H9 (cell line): Measurements from ENCODE around the gene CELF4. TPM values are rescaled to one million over a fixed set of nuclear protein-coding genes. Genes with fewer than 3 reads are reported as not detected.

ENCODE experiments used
- DNase-seq: peaks from one replicate; pipeline ENCODE4 v3.0.0-alpha.2; 2017
- H2AFZ ChIP-seq: one replicate; pipeline ENCODE4 v1.6.1; 2013; ENCODE audit warnings: mild to moderate bottlenecking, low read length, control low read depth, moderate library complexity
- H2AK5ac ChIP-seq: 2 replicates; pipeline ENCODE4 v1.6.1; 2013; ENCODE audit warnings: low read length, control low read depth, mixed read lengths; ENCODE audit not compliant: insufficient read length
- H2BK120ac ChIP-seq: one replicate; pipeline ENCODE4 v1.6.1; 2013; ENCODE audit warnings: low read depth, mild to moderate bottlenecking, low read length, control low read depth, inconsistent platforms; ENCODE audit not compliant: poor library complexity, severe bottlenecking
- H2BK12ac ChIP-seq: 2 replicates; pipeline ENCODE4 v1.6.1; 2013; ENCODE audit warnings: low read length, control low read depth, mixed read lengths, low read depth; ENCODE audit not compliant: insufficient read length
- H2BK15ac ChIP-seq: 2 replicates; pipeline ENCODE4 v1.6.1; 2013; ENCODE audit warnings: low read depth, low read length, control low read depth
- H2BK20ac ChIP-seq: one replicate; pipeline ENCODE4 v1.6.1; 2013; ENCODE audit warnings: low read depth, mild to moderate bottlenecking, low read length, control low read depth, inconsistent platforms; ENCODE audit not compliant: poor library complexity, severe bottlenecking
- H2BK5ac ChIP-seq: 2 replicates; pipeline ENCODE4 v1.6.1; 2013; ENCODE audit warnings: low read length, control low read depth, mixed read lengths; ENCODE audit not compliant: insufficient read length
- H3K14ac ChIP-seq: 2 replicates; pipeline ENCODE4 v1.6.1; 2013; ENCODE audit warnings: low read length, control low read depth; ENCODE audit not compliant: insufficient read depth
- H3K18ac ChIP-seq: 2 replicates; pipeline ENCODE4 v1.6.1; 2013; ENCODE audit warnings: low read depth, mild to moderate bottlenecking, mixed read lengths, low read length, control low read depth; ENCODE audit not compliant: insufficient read length
- H3K23ac ChIP-seq: 2 replicates; pipeline ENCODE4 v1.6.1; 2013; ENCODE audit warnings: low read length, control low read depth, mixed read lengths, low read depth; ENCODE audit not compliant: insufficient read length
- H3K23me2 ChIP-seq: 2 replicates; pipeline ENCODE4 v1.6.1; 2013; ENCODE audit warnings: low read depth, mild to moderate bottlenecking, mixed read lengths, low read length, control low read depth; ENCODE audit not compliant: insufficient read length, poor library complexity, severe bottlenecking
- H3K27ac ChIP-seq: 2 replicates; pipeline ENCODE4 v1.5.1; 2013; ENCODE audit warnings: low read length, control low read depth, mixed read lengths, low read depth; ENCODE audit not compliant: insufficient read length
- H3K27me3 ChIP-seq: 2 replicates; pipeline ENCODE4 v1.6.1; 2013; ENCODE audit warnings: low read length, control low read depth, inconsistent platforms; ENCODE audit not compliant: insufficient read depth
- H3K4ac ChIP-seq: 2 replicates; pipeline ENCODE4 v1.6.1; 2013; ENCODE audit warnings: low read depth, mild to moderate bottlenecking, control low read depth, inconsistent platforms, low read length, moderate library complexity
- H3K4me1 ChIP-seq: 2 replicates; pipeline ENCODE4 v1.6.1; 2013; ENCODE audit warnings: low read length, control low read depth, inconsistent platforms; ENCODE audit not compliant: insufficient read depth
- H3K4me2 ChIP-seq: 2 replicates; pipeline ENCODE4 v1.6.1; 2013; ENCODE audit warnings: low read length, control low read depth, mixed read lengths; ENCODE audit not compliant: insufficient read length, insufficient read depth
- H3K56ac ChIP-seq: 2 replicates; pipeline ENCODE4 v1.6.1; 2013; ENCODE audit warnings: low read depth, mild to moderate bottlenecking, mixed read lengths, low read length, control low read depth; ENCODE audit not compliant: insufficient read length
- H3K79me1 ChIP-seq: 2 replicates; pipeline ENCODE4 v1.6.1; 2013; ENCODE audit warnings: low read depth, mild to moderate bottlenecking, moderate library complexity, low read length, control low read depth, inconsistent platforms; ENCODE audit not compliant: insufficient read depth, poor library complexity, severe bottlenecking
- H3K79me2 ChIP-seq: 2 replicates; pipeline ENCODE4 v1.6.1; 2013; ENCODE audit warnings: low read length, control low read depth, inconsistent platforms; ENCODE audit not compliant: insufficient read depth
- H3K9ac ChIP-seq: 2 replicates; pipeline ENCODE4 v1.6.1; 2013; ENCODE audit warnings: low read length, control low read depth, mixed read lengths; ENCODE audit not compliant: insufficient read length; ENCODE audit errors: extremely low read depth
- H3K9me3 ChIP-seq: one replicate; pipeline ENCODE4 v1.6.1; 2013; ENCODE audit warnings: low read depth, low read length, inconsistent platforms; ENCODE audit not compliant: control insufficient read depth
- H3T11ph ChIP-seq: one replicate; pipeline ENCODE4 v1.6.1; 2013; ENCODE audit warnings: mild to moderate bottlenecking, low read length, control low read depth, inconsistent platforms
- H4K20me1 ChIP-seq: one replicate; pipeline ENCODE4 v1.6.1; 2013; ENCODE audit not compliant: control insufficient read depth, insufficient read length, insufficient read depth
- H4K5ac ChIP-seq: 2 replicates; pipeline ENCODE4 v1.6.1; 2013; ENCODE audit warnings: low read depth, mild to moderate bottlenecking, mixed read lengths, low read length, control low read depth; ENCODE audit not compliant: insufficient read length
- H4K8ac ChIP-seq: replicated peaks from 2 replicates; pipeline ENCODE4 v1.6.1; 2013; ENCODE audit warnings: low read length, control low read depth, mixed read lengths, low read depth; ENCODE audit not compliant: insufficient read length
- H4K91ac ChIP-seq: 2 replicates; pipeline ENCODE4 v1.6.1; 2013; ENCODE audit warnings: low read depth, mild to moderate bottlenecking, moderate library complexity, mixed read lengths, low read length, control low read depth; ENCODE audit not compliant: insufficient read length
- H3K27ac Mint-ChIP-seq, 3 experiments: 2 replicates in 2 of 3; 3 replicates in 1 of 3; pipeline ENCODE4 v1.8.0; 2020 to 2021; ENCODE audit warnings: mixed read lengths in 3 of 3, mild to moderate bottlenecking in 1 of 3, moderate library complexity in 1 of 3
- H3K27me3 Mint-ChIP-seq: 2 replicates; pipeline ENCODE4 v1.8.0; 2021; ENCODE audit warnings: low read depth, mild to moderate bottlenecking, moderate library complexity, mixed read lengths
- H3K36me3 Mint-ChIP-seq, 3 experiments: 2 replicates in 2 of 3; 3 replicates in 1 of 3; pipeline ENCODE4 v1.8.0; 2020 to 2021; ENCODE audit warnings: low read depth in 3 of 3, mixed read lengths in 3 of 3; ENCODE audit not compliant: insufficient read depth in 1 of 3
- H3K4me1 Mint-ChIP-seq, 2 experiments: 2 replicates each; pipeline ENCODE4 v1.8.0; 2020; ENCODE audit warnings: mixed read lengths in 2 of 2
- H3K4me3 Mint-ChIP-seq, 2 experiments: 2 replicates in 1 of 2; 3 replicates in 1 of 2; pipeline ENCODE4 v1.8.0; 2020 to 2021; ENCODE audit warnings: mild to moderate bottlenecking in 2 of 2, mixed read lengths in 2 of 2, moderate library complexity in 1 of 2
- H3K9me3 Mint-ChIP-seq, 2 experiments: 2 replicates in 1 of 2; 3 replicates in 1 of 2; pipeline ENCODE4 v1.8.0; 2020; ENCODE audit warnings: mild to moderate bottlenecking in 2 of 2, mixed read lengths in 2 of 2, moderate library complexity in 1 of 2
- CTCF ChIP-seq: fragments of 200-600 bp; sonication (generic); conservative IDR thresholded peaks from 3 replicates; pipeline ENCODE4 v1.8.0; 2021; ENCODE audit warnings: antibody characterized with exemption, mild to moderate bottlenecking
- WGBS: extraction: QIAGEN DNeasy Blood & Tissue Kit; methylation state at CpG from one replicate; pipeline ENCODE4 v1.1.7; 2013; ENCODE audit warnings: missing lambda C conversion rate, low lambda C conversion rate, mixed read lengths; ENCODE audit not compliant: insufficient read length; ENCODE audit errors: extremely low coverage; 5-methylcytosine and 5-hydroxymethylcytosine counted together
- total RNA-seq: library from RNA; stranded (reverse); gene quantifications from 2 replicates; pipeline ENCODE4 v1.2.1, GENCODE V29; 2021

The CELF4 gene
- total RNA-seq, 1 experiment from 2014 or later: 1.1 TPM

- H3K79me2 ChIP-seq: no peaks in the 10 kb centered on the region
- peaks cover 14% of the 10 kb centered on the region for H3K27me3 Mint-ChIP-seq
- no peak overlapping the region for H2AK5ac ChIP-seq
- no peaks in the 10 kb centered on the region for H3K23me2 ChIP-seq
- no peak overlapping the region for H3K18ac ChIP-seq
- H3K4me1 ChIP-seq: no peaks in the 10 kb centered on the region
- no peak overlapping the region for H3K9ac ChIP-seq
- H3K27ac ChIP-seq: no peak overlapping the region
- no peaks in the 10 kb centered on the region for H3K79me1 ChIP-seq
- no peak overlapping the region for H2BK12ac ChIP-seq
- no peak overlapping the region for H3K4me2 ChIP-seq
- H3K14ac ChIP-seq: no peak overlapping the region
- H4K8ac ChIP-seq: no peak overlapping the region
- H4K91ac ChIP-seq: no peak overlapping the region
- H3K56ac ChIP-seq: no peak overlapping the region
- no peak overlapping the region for H2BK15ac ChIP-seq
- no peak overlapping the region for H2BK20ac ChIP-seq
- H2AFZ ChIP-seq: no peak overlapping the region
- H3K4me3 Mint-ChIP-seq: no peak overlapping the region
- H2BK120ac ChIP-seq: no peak overlapping the region
- no peak overlapping the region for H3T11ph ChIP-seq
- H2BK5ac ChIP-seq: no peak overlapping the region
- peaks cover 0 to 3% (median 0%) of the 10 kb centered on the region in 3 experiments; a peak in 2 of 7 replicates for H3K36me3 Mint-ChIP-seq
- H3K4ac ChIP-seq: no peak overlapping the region
- TF ChIP-seq CTCF: no peak
- H3K9me3 Mint-ChIP-seq: peaks cover 5 to 8% of the 10 kb centered on the region in 2 experiments; a peak in 4 of 5 replicates
- no peak overlapping the region for H4K5ac ChIP-seq
- H3K4me1 Mint-ChIP-seq: peaks cover 0 to 12% of the 10 kb centered on the region in 2 experiments; a peak in 2 of 4 replicates
- WGBS: no CpG with 5 or more reads among the region's 4 CpGs
- H3K27ac Mint-ChIP-seq: no peak overlapping the region
- DNase-seq: no peak
- no peaks in the 10 kb centered on the region for H3K9me3 ChIP-seq
- H4K20me1 ChIP-seq: no peaks in the 10 kb centered on the region
- H3K23ac ChIP-seq: no peak overlapping the region
- no peaks in the 10 kb centered on the region for H3K27me3 ChIP-seq
These were observed 60.3 kb downstream of the CELF4 start for GRCh38 chr18:37505321-37505720.
